ENCODE data around the gene ISOC2. TPM values are rescaled to one million over a fixed set of nuclear protein-coding genes. Genes with fewer than 3 reads are reported as not detected.
"Not testable (repeated sequence)": the region's sequence is repeated elsewhere in the genome, so short reads cannot be mapped to it uniquely, and the experiment has no call there.

ISOC2 gene
- total RNA-seq, 1 donor from 2014 or later = 30.4 TPM

- Mint-ChIP-seq H3K36me3 (ENCODE audit: low read depth) (no peaks in the 10 kb centered on the region), H3K27ac (no peak overlapping the region), H3K4me3 (ENCODE audit: low read depth) (no peak overlapping the region), H3K9me3 (no peaks in the 10 kb centered on the region), H3K4me1 (ENCODE audit: low read depth) (no peaks in the 10 kb centered on the region), H3K27me3 (ENCODE audit: low read depth) (peaks cover 10% of the 10 kb centered on the region)
- DNase-seq (ENCODE audit: low spot score) = no peak
- intact Hi-C loops (cut with micrococcal nuclease) = no loop called here
Observed at GRCh38 chr19:55433292-55433691, 28.1 kb downstream of the ISOC2 start.

- H3K36me3 Mint-ChIP-seq (ENCODE audit: low read depth) = no peaks in the 10 kb centered on the region
- no peak overlapping the region for H3K4me3 Mint-ChIP-seq (ENCODE audit: low read depth)
- intact Hi-C loops (cut with micrococcal nuclease) = no loop called here
- H3K4me1 Mint-ChIP-seq (ENCODE audit: low read depth) = no peaks in the 10 kb centered on the region
- H3K9me3 Mint-ChIP-seq = no peaks in the 10 kb centered on the region
- peaks cover 10% of the 10 kb centered on the region for H3K27me3 Mint-ChIP-seq (ENCODE audit: low read depth)
- no peak for DNase-seq (ENCODE audit: low spot score)
- H3K27ac Mint-ChIP-seq = no peak overlapping the region
Observed at GRCh38 chr19:55432241-55432959, 29.0 kb downstream of the ISOC2 start.

GRCh38 chr19:55431183-55431582, 30.3 kb downstream of the ISOC2 start:
- Mint-ChIP-seq H3K27ac (no peak overlapping the region), H3K4me3 (ENCODE audit: low read depth) (no peak overlapping the region), H3K4me1 (ENCODE audit: low read depth) (no peaks in the 10 kb centered on the region), H3K27me3 (ENCODE audit: low read depth) (peaks cover 3% of the 10 kb centered on the region), H3K36me3 (ENCODE audit: low read depth) (no peaks in the 10 kb centered on the region), H3K9me3 (no peaks in the 10 kb centered on the region)
- intact Hi-C loops (cut with micrococcal nuclease) = no loop called here
- DNase-seq (ENCODE audit: low spot score) = no peak

GRCh38 chr19:55426042-55426441, 35.4 kb downstream of the ISOC2 start:
- intact Hi-C loops (cut with micrococcal nuclease) = no loop called here
- Mint-ChIP-seq H3K27ac (no peak overlapping the region), H3K27me3 (ENCODE audit: low read depth) (peaks cover 9% of the 10 kb centered on the region), H3K36me3 (ENCODE audit: low read depth) (no peaks in the 10 kb centered on the region), H3K4me1 (ENCODE audit: low read depth) (peaks cover 6% of the 10 kb centered on the region), H3K4me3 (ENCODE audit: low read depth) (no peak overlapping the region), H3K9me3 (no peaks in the 10 kb centered on the region)
- DNase-seq (ENCODE audit: low spot score) = no peak

GRCh38 chr19:55424518-55424917, 36.9 kb downstream of the ISOC2 start:
- H3K36me3 Mint-ChIP-seq (ENCODE audit: low read depth) = no peaks in the 10 kb centered on the region

GRCh38 chr19:55423225-55424005, 38.0 kb downstream of the ISOC2 start:
- intact Hi-C loops (cut with micrococcal nuclease) = no loop called here
- no peak for DNase-seq (ENCODE audit: low spot score)
- H3K4me3 Mint-ChIP-seq (ENCODE audit: low read depth) = no peak overlapping the region
- no peaks in the 10 kb centered on the region for H3K9me3 Mint-ChIP-seq
- H3K4me1 Mint-ChIP-seq (ENCODE audit: low read depth) = peaks cover 6% of the 10 kb centered on the region
- H3K27ac Mint-ChIP-seq = no peak overlapping the region
- H3K27me3 Mint-ChIP-seq (ENCODE audit: low read depth) = peaks cover 13% of the 10 kb centered on the region
- no peaks in the 10 kb centered on the region for H3K36me3 Mint-ChIP-seq (ENCODE audit: low read depth)

More at GRCh38 chr19:55424518-55424917, 36.9 kb downstream of the ISOC2 start:
- Mint-ChIP-seq H3K4me1 (ENCODE audit: low read depth) (peaks cover 6% of the 10 kb centered on the region), H3K27me3 (ENCODE audit: low read depth) (peaks cover 13% of the 10 kb centered on the region), H3K27ac (no peak overlapping the region), H3K9me3 (no peaks in the 10 kb centered on the region), H3K4me3 (ENCODE audit: low read depth) (no peak overlapping the region)
- no peak for DNase-seq (ENCODE audit: low spot score)
- intact Hi-C loops (cut with micrococcal nuclease) = no loop called here

GRCh38 chr19:55421281-55421680, 40.2 kb downstream of the ISOC2 start:
- H3K4me3 Mint-ChIP-seq (ENCODE audit: low read depth); H3K4me1 Mint-ChIP-seq (ENCODE audit: low read depth); H3K9me3 Mint-ChIP-seq; DNase-seq (ENCODE audit: low spot score); intact Hi-C loops (cut with micrococcal nuclease); H3K36me3 Mint-ChIP-seq (ENCODE audit: low read depth); H3K27ac Mint-ChIP-seq: not testable (repeated sequence)
- H3K27me3 Mint-ChIP-seq (ENCODE audit: low read depth) = peaks cover 15% of the 10 kb centered on the region

- intact Hi-C loops (cut with micrococcal nuclease) = loop anchor here (2.0 kb wide), 1 partner anchor 127 kb away; no protein-coding TSS in a partner anchor
- H3K36me3 Mint-ChIP-seq (ENCODE audit: low read depth) = no peaks in the 10 kb centered on the region
- DNase-seq (ENCODE audit: low spot score) = no peak
Observed at GRCh38 chr19:55419624-55420236, 41.7 kb downstream of the ISOC2 start.

GRCh38 chr19:55419103-55419502, 42.3 kb downstream of the ISOC2 start:
- H3K9me3 Mint-ChIP-seq = no peaks in the 10 kb centered on the region
- H3K36me3 Mint-ChIP-seq (ENCODE audit: low read depth) = no peaks in the 10 kb centered on the region
- H3K27me3 Mint-ChIP-seq (ENCODE audit: low read depth) = peaks cover 10% of the 10 kb centered on the region
- no peak overlapping the region for H3K27ac Mint-ChIP-seq
- DNase-seq (ENCODE audit: low spot score) = no peak
- H3K4me1 Mint-ChIP-seq (ENCODE audit: low read depth) = peaks cover 9% of the 10 kb centered on the region
- intact Hi-C loops (cut with micrococcal nuclease) = loop anchor here (2.0 kb wide), 1 partner anchor 126 kb away; no protein-coding TSS in a partner anchor
- H3K4me3 Mint-ChIP-seq (ENCODE audit: low read depth) = no peak overlapping the region

More at GRCh38 chr19:55419624-55420236, 41.7 kb downstream of the ISOC2 start:
- Mint-ChIP-seq H3K27me3 (ENCODE audit: low read depth) (peaks cover 12% of the 10 kb centered on the region), H3K4me1 (ENCODE audit: low read depth) (peaks cover 9% of the 10 kb centered on the region), H3K9me3 (no peaks in the 10 kb centered on the region), H3K27ac (no peak overlapping the region), H3K4me3 (ENCODE audit: low read depth) (no peak overlapping the region)

GRCh38 chr19:55418185-55418584, 43.3 kb downstream of the ISOC2 start:
- peak; percentile 26 for DNase-seq (ENCODE audit: low spot score)
- peaks cover 9% of the 10 kb centered on the region for H3K4me1 Mint-ChIP-seq (ENCODE audit: low read depth)
- H3K4me3 Mint-ChIP-seq (ENCODE audit: low read depth) = no peak overlapping the region
- no peaks in the 10 kb centered on the region for H3K9me3 Mint-ChIP-seq
- H3K36me3 Mint-ChIP-seq (ENCODE audit: low read depth) = no peaks in the 10 kb centered on the region
- intact Hi-C loops (cut with micrococcal nuclease) = loop anchor here (2.0 kb wide), 1 partner anchor 125 kb away; no protein-coding TSS in a partner anchor
- peaks cover 10% of the 10 kb centered on the region for H3K27me3 Mint-ChIP-seq (ENCODE audit: low read depth)
- H3K27ac Mint-ChIP-seq = no peak overlapping the region

GRCh38 chr19:55410168-55410567, 51.3 kb downstream of the ISOC2 start:
- H3K4me1 Mint-ChIP-seq (ENCODE audit: low read depth) = peaks cover 19% of the 10 kb centered on the region

GRCh38 chr19:55409179-55409578, 52.3 kb downstream of the ISOC2 start:
- Mint-ChIP-seq H3K27ac (peak overlapping the region; percentile 97), H3K4me1 (ENCODE audit: low read depth) (peaks cover 19% of the 10 kb centered on the region), H3K36me3 (ENCODE audit: low read depth) (peaks cover 40% of the 10 kb centered on the region), H3K9me3 (peaks cover 16% of the 10 kb centered on the region)
- DNase-seq (ENCODE audit: low spot score); H3K27me3 Mint-ChIP-seq (ENCODE audit: low read depth); H3K4me3 Mint-ChIP-seq (ENCODE audit: low read depth); intact Hi-C loops (cut with micrococcal nuclease): not testable (repeated sequence)

More at GRCh38 chr19:55410168-55410567, 51.3 kb downstream of the ISOC2 start:
- H3K9me3 Mint-ChIP-seq = peaks cover 16% of the 10 kb centered on the region
- peaks cover 7% of the 10 kb centered on the region for H3K27me3 Mint-ChIP-seq (ENCODE audit: low read depth)
- H3K36me3 Mint-ChIP-seq (ENCODE audit: low read depth) = peaks cover 37% of the 10 kb centered on the region
- intact Hi-C loops (cut with micrococcal nuclease) = no loop called here
- H3K4me3 Mint-ChIP-seq (ENCODE audit: low read depth) = no peak overlapping the region
- H3K27ac Mint-ChIP-seq = no peak overlapping the region
- DNase-seq (ENCODE audit: low spot score) = no peak
